ENCODE measurements around the gene FCHO2.

GRCh38 chr5:72959257-72959656 lies 3.4 kb downstream of the FCHO2 start:
- no peak for TF ChIP-seq CTCF (IDR thresholded peaks at IDR 0.05)
- TF ChIP-seq POLR2AphosphoS5 (IDR thresholded peaks at IDR 0.05; ENCODE audit: low read depth, low read length) = no peak
- no peak for TF ChIP-seq SIN3A (IDR thresholded peaks at IDR 0.05; ENCODE audit: borderline replicate concordance, insufficient read depth, low read depth, low read length)
- no peak for TF ChIP-seq REST (IDR thresholded peaks at IDR 0.05; ENCODE audit: insufficient read depth in 1 of 2, low read depth in 2 of 2, low read length in 1 of 2)
- TF ChIP-seq TCF7L2 (IDR thresholded peaks at IDR 0.05; ENCODE audit: low read depth, low read length) = no peak

Measured in Panc1 (cell line).